A549 (cell line): ENCODE results near the gene COL6A6. TPM values are rescaled to one million over a fixed set of nuclear protein-coding genes. Genes with fewer than 3 reads are reported as not detected.

Source experiments
- ATAC-seq, 2 experiments: fragments of 200-7000 bp in 1 of 2; fragments of >200 bp in 1 of 2; cut with Nextera tagmentation in 1 of 2; cut with Tn5 transposase in 1 of 2; 3 replicates each; pipeline versions ENCODE4 v1.8.0 to v1.9.1; 2018 to 2020; ENCODE audit warnings: mild to moderate bottlenecking in 1 of 2, moderate library complexity in 1 of 2
- CTCF ChIA-PET: fragments of 300-600 bp; sonication (Branson Sonifier 250); formaldehyde crosslinking; extraction: SDS; loops from one replicate; lab custom pipeline; 2021; ENCODE audit warnings: antibody characterized with exemption, inconsistent platforms; lab: Yijun Ruan, JAX
- POLR2A ChIA-PET: fragments of 350-600 bp; formaldehyde crosslinking; extraction: SDS; loops from one replicate; lab custom pipeline; 2021; ENCODE audit warnings: antibody characterized with exemption, inconsistent platforms; lab: Yijun Ruan, JAX
- DNase-seq, 2 experiments: peaks; one replicate each; pipeline versions ENCODE4 v3.0.0 to v3.0.0-alpha.2; 2011 to 2016; ENCODE audit warnings: low read depth in 1 of 2, low spot score in 1 of 2
- FAIRE-seq: peaks from 2 replicates; lab custom pipeline; 2011; peaks lifted over from hg19 to GRCh38; lab: Jason Lieb, UNC
- H3K27ac ChIP-seq, 2 experiments: fragments of >200 bp; sonication (Bioruptor Twin); formaldehyde crosslinking; 3 replicates each; pipeline ENCODE4 v1.5.1; 2016 to 2017
- H3K4me1 ChIP-seq: fragments of >200 bp; sonication (Bioruptor Twin); formaldehyde crosslinking; 3 replicates; pipeline ENCODE4 v1.6.1; 2016
- H3K4me2 ChIP-seq: fragments of >200 bp; sonication (Bioruptor Twin); formaldehyde crosslinking; 3 replicates; pipeline ENCODE4 v1.6.1; 2016
- H3K4me3 ChIP-seq: fragments of >200 bp; sonication (Bioruptor Twin); formaldehyde crosslinking; 3 replicates; pipeline ENCODE4 v1.5.1; 2016
- H3K9me3 ChIP-seq: fragments of >200 bp; sonication (Bioruptor Twin); formaldehyde crosslinking; 3 replicates; pipeline ENCODE4 v1.6.1; 2016
- BCL3 ChIP-seq: fragments of >200 bp; sonication (Bioruptor Twin); formaldehyde crosslinking; IDR thresholded peaks from 3 replicates; pipeline ENCODE4 v1.6.1; 2016
- BHLHE40 ChIP-seq: IDR thresholded peaks from 2 replicates; pipeline ENCODE4 v1.6.1; 2012; ENCODE audit warnings: low read depth, low read length, inconsistent platforms
- CBX8 ChIP-seq: fragments of 200-600 bp; sonication (generic); IDR thresholded peaks from 2 replicates; pipeline ENCODE4 v1.6.1; 2016
- CHD4 ChIP-seq: fragments of 200-600 bp; sonication (generic); IDR thresholded peaks from 2 replicates; pipeline ENCODE4 v1.6.1; 2016; ENCODE audit warnings: antibody characterized with exemption, mild to moderate bottlenecking, borderline replicate concordance
- CTCF ChIP-seq: fragments of >200 bp; sonication (Bioruptor Twin); formaldehyde crosslinking; IDR thresholded peaks from 3 replicates; pipeline ENCODE4 v1.5.1; 2016
- EHF ChIP-seq: fragments of 250-450 bp; sonication (Bioruptor Pico); IDR thresholded peaks from 2 replicates; pipeline ENCODE4 v1.5.0; 2020; ENCODE audit warnings: mild to moderate bottlenecking
- EHMT2 ChIP-seq: fragments of 200-600 bp; sonication (generic); IDR thresholded peaks from 2 replicates; pipeline ENCODE4 v1.6.1; 2016; ENCODE audit warnings: antibody characterized with exemption, low read depth, mild to moderate bottlenecking, moderate library complexity
- EP300 ChIP-seq, 2 experiments: fragments of >200 bp; sonication (Bioruptor Twin); formaldehyde crosslinking; IDR thresholded peaks; 2 replicates in 1 of 2; 3 replicates in 1 of 2; pipeline ENCODE4 v1.6.1; 2016 to 2017
- FOSB ChIP-seq: fragments of 250-450 bp; sonication (Bioruptor Pico); IDR thresholded peaks from 2 replicates; pipeline ENCODE4 v1.5.0; 2020; ENCODE audit warnings: mild to moderate bottlenecking, moderate library complexity
- FOXS1 ChIP-seq: fragments of 250-450 bp; sonication (Bioruptor Pico); IDR thresholded peaks from 2 replicates; pipeline ENCODE4 v1.5.0; 2020; ENCODE audit warnings: mild to moderate bottlenecking, moderate library complexity
- HDAC2 ChIP-seq: fragments of 200-600 bp; sonication (generic); IDR thresholded peaks from 2 replicates; pipeline ENCODE4 v1.6.1; 2016
- HOXA7 ChIP-seq: fragments of 250-450 bp; sonication (Bioruptor Pico); IDR thresholded peaks from 2 replicates; pipeline ENCODE4 v1.5.0; 2020; ENCODE audit warnings: mild to moderate bottlenecking, moderate library complexity
- KDM1A ChIP-seq: fragments of 200-600 bp; sonication (generic); IDR thresholded peaks from 2 replicates; pipeline ENCODE4 v1.6.1; 2016; ENCODE audit warnings: low read depth, mild to moderate bottlenecking
- MAZ ChIP-seq: fragments of 150-350 bp; IDR thresholded peaks from 2 replicates; pipeline ENCODE4 v1.6.1; 2014; ENCODE audit warnings: antibody characterized with exemption, low read depth, low read length, borderline replicate concordance
- PBX3 ChIP-seq: IDR thresholded peaks from 2 replicates; pipeline ENCODE4 v1.6.1; 2012
- POLR2A ChIP-seq: IDR thresholded peaks from 2 replicates; pipeline ENCODE4 v1.6.1; 2012; ENCODE audit warnings: mild to moderate bottlenecking, low read length
- POLR2AphosphoS2 ChIP-seq: conservative IDR thresholded peaks from 2 replicates; pipeline ENCODE4 v1.6.1; 2012; ENCODE audit warnings: low read length, improper control_type of control experiment, inconsistent platforms
- SMC3 ChIP-seq: fragments of >200 bp; sonication (Bioruptor Twin); formaldehyde crosslinking; IDR thresholded peaks from 3 replicates; pipeline ENCODE4 v1.6.1; 2018; ENCODE audit warnings: inconsistent platforms
- SREBF2 ChIP-seq: fragments of 450-650 bp; IDR thresholded peaks from 2 replicates; pipeline ENCODE4 v1.6.1; 2014; ENCODE audit warnings: mild to moderate bottlenecking, moderate library complexity
- TP53 ChIP-seq: fragments of 250-450 bp; sonication (Bioruptor Pico); IDR thresholded peaks from 2 replicates; pipeline ENCODE4 v1.5.0; 2021; ENCODE audit warnings: mild to moderate bottlenecking, moderate library complexity
- USF2 ChIP-seq: fragments of 450-650 bp; IDR thresholded peaks from 2 replicates; pipeline ENCODE4 v1.6.1; 2014; ENCODE audit warnings: antibody characterized with exemption
- ZFP36 ChIP-seq: fragments of 450-650 bp; IDR thresholded peaks from 2 replicates; pipeline ENCODE4 v1.6.1; 2014; ENCODE audit warnings: borderline replicate concordance; ENCODE audit not compliant: partially characterized antibody
- ZNF302 ChIP-seq: fragments of 250-450 bp; sonication (Bioruptor Pico); IDR thresholded peaks from 2 replicates; pipeline ENCODE4 v1.9.0; 2021; ENCODE audit warnings: inconsistent platforms, mild to moderate bottlenecking, moderate library complexity
- WGBS: methylation state at CpG from one replicate; pipeline ENCODE4 v1.1.6; 2017; ENCODE audit errors: missing lambda C conversion rate; 5-methylcytosine and 5-hydroxymethylcytosine counted together
- polyA plus RNA-seq, 4 experiments: library from polyadenylated mRNA; depleted of rRNA in 3 of 4; stranded (reverse); fragments of >200 nt; fragmentation: RNase III in 1 of 4; extraction: RNeasy Plus Mini Kit Qiagen cat#74134 plus additional on column Dnase treatment in 1 of 4; gene quantifications; 2 replicates in 3 of 4; 3 replicates in 1 of 4; pipeline ENCODE4 v1.2.3, GENCODE V29; 2011 to 2017
- TF ChIP-seq, protein P1 (sequence below): fragments of 250-450 bp; sonication (Bioruptor Pico); IDR thresholded peaks from 2 replicates; pipeline ENCODE4 v1.5.0; 2020; ENCODE audit warnings: low read depth, mild to moderate bottlenecking, moderate library complexity

Gene COL6A6
- polyA plus RNA-seq, 2 of the 4 experiments (the other 2 are of a cell fraction) = not detected

DNA sequence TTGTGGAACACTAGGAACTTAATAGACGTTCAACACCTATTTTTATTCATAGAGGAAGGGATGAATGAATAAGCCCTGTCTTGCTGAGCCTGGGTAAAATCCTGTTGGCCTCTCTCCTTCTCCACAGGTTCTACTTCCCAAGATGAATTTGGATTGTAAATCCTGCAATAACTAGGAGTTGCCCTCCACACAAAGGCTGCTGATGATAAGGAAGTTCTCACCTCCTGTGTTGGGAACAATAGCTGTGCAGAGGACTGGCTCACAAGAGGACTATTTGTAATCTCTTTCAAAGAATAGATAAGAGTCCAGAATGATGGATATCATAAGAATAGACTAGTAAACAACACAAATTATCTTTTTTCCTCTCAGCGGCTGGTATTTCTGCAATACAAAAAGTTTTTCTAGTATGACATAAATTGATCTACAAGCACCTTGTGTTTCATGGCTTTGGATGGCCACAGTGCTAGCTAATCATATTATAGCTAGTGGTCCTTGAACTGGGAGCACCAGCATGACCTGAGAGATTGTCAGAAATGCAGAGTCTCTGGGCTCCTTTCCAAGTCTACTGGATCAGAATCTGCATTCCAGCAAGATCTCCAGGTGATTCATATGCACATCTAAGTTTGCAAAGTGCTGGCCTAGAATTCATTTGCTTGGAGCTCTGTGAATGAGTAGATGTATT, 28.1 kb upstream of the COL6A6 start:
- CTCF ChIA-PET = no interaction called here

DNA sequence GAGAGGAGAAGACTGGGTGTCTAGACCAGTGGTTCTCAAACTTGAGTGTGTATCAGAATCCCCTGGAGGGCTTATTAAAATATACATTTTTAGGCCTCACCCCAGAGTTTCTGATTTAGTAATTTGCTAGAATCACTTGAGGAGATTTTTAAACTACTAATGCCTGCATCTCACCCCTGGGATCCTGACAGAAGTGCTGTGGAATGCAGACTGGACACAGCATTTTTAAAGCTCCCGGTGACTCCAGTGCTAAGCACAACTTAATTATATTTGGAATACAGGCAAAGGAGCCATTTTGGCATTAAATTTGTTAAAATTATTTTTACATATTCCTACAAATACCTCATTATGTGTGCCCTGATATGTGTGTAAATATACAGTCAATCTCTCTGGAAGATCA, 26.7 kb upstream of the COL6A6 start:
- Histone ChIP-seq H3K9me3 (no peaks in the 10 kb centered on the region), H3K4me2 (no peak overlapping the region), H3K4me1 (no peaks in the 10 kb centered on the region), H3K4me3 (no peak overlapping the region), H3K27ac (no peak overlapping the region)
- no peak for FAIRE-seq
- POLR2A ChIA-PET = no interaction called here
- DNase-seq = no peak
- CTCF ChIA-PET = no interaction called here
- no peak for ATAC-seq
- 8% methylated on average over 1 of the region's 1 CpG for WGBS
- TF ChIP-seq CBX8 (no peak), EHMT2 (no peak), CTCF (no peak), ZNF302 (CRISPR knock-in tag) (no peak), PBX3 (no peak), BHLHE40 (no peak), MAZ (no peak)

More for the DNA sequence above, 28.1 kb upstream of the COL6A6 start:
- ATAC-seq (no peak), DNase-seq (no peak), FAIRE-seq (no peak)
- H3K27ac ChIP-seq = no peak overlapping the region
- H3K4me3 ChIP-seq = no peak overlapping the region
- TF ChIP-seq, protein P1, sequence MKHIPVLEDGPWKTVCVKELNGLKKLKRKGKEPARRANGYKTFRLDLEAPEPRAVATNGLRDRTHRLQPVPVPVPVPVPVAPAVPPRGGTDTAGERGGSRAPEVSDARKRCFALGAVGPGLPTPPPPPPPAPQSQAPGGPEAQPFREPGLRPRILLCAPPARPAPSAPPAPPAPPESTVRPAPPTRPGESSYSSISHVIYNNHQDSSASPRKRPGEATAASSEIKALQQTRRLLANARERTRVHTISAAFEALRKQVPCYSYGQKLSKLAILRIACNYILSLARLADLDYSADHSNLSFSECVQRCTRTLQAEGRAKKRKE (CRISPR knock-in tag) = no peak
- TF ChIP-seq MAZ (no peak), POLR2A (no peak), SREBF2 (no peak), FOXS1 (no peak), CTCF (no peak), SMC3 (no peak)
- POLR2A ChIA-PET = no interaction called here
- no peak overlapping the region for H3K4me2 ChIP-seq
- H3K9me3 ChIP-seq = no peaks in the 10 kb centered on the region
- no peaks in the 10 kb centered on the region for H3K4me1 ChIP-seq
- 40% methylated on average over 2 of the region's 2 CpGs for WGBS

DNA sequence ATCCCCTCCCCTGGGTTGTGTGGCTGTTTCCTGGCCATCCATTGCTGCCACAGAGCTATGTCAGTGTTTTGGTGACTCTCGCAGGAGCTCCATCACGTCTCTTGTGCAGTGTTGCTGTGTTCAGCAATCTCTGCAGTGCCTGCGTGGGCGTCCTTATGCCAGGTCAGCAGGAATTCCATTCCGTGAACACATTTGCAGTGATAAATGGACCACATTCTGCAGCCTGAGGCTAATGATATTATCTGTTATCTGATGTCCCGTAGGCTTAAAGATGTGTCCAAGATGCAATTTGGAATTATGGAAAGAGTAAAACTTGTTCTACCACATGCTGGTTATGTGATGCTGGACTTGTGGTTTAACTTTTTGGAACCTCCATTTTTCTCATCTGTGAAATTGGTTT, 25.5 kb upstream of the COL6A6 start:
- WGBS = 35% methylated on average over 4 of the region's 6 CpGs
- ATAC-seq = no peak
- H3K4me1 ChIP-seq = no peaks in the 10 kb centered on the region
- POLR2A ChIA-PET = no interaction called here
- TF ChIP-seq POLR2AphosphoS2 (no peak), CBX8 (no peak), KDM1A (no peak), HOXA7 (CRISPR knock-in tag) (no peak), HDAC2 (no peak), USF2 (no peak), EHF (CRISPR knock-in tag) (no peak), EP300 (IDR thresholded peaks at IDR 0.05) (no peak), ZNF302 (CRISPR knock-in tag) (no peak), ZFP36 (no peak), TP53 (CRISPR knock-in tag) (no peak), CHD4 (no peak), FOSB (CRISPR knock-in tag) (no peak), BCL3 (no peak)
- TF ChIP-seq, all 56 proteins: peak for 0
- FAIRE-seq (no peak), DNase-seq (no peak)
- CTCF ChIA-PET = no interaction called here
- H3K9me3 ChIP-seq = no peaks in the 10 kb centered on the region
- H3K4me2 ChIP-seq = no peak overlapping the region
- H3K4me3 ChIP-seq = no peak overlapping the region
- no peak overlapping the region for H3K27ac ChIP-seq
